Panc1 (cell line): Measurements from ENCODE around the gene CCDC15. TPM values are rescaled to one million over a fixed set of nuclear protein-coding genes. Genes with fewer than 3 reads are reported as not detected.

Source experiments
- ATAC-seq: fragments of 200-7000 bp; cut with Tn5 transposase; 2 replicates; pipeline ENCODE4 v1.9.1; 2020; ENCODE audit warnings: mild to moderate bottlenecking, moderate library complexity
- BruUV-seq: library from RNA; stranded (reverse); fragments of 400-500 nt; replicated peaks from 2 replicates; lab custom pipeline; 2021; lab: Mats Ljungman, UMichigan
- CTCF ChIA-PET: fragments of 300-600 bp; sonication (Branson Sonifier 250); formaldehyde crosslinking; loops from one replicate; lab custom pipeline; 2022; ENCODE audit warnings: antibody characterized with exemption; lab: Charles Lee
- POLR2A ChIA-PET: fragments of 300-600 bp; sonication (Branson Sonifier 250); formaldehyde crosslinking; loops from one replicate; lab custom pipeline; 2022; ENCODE audit warnings: antibody characterized with exemption; lab: Charles Lee
- DNase-seq: peaks from one replicate; pipeline ENCODE4 v3.0.0-alpha.2; 2010; ENCODE audit warnings: low read depth, low spot score
- H3K27ac ChIP-seq: 2 replicates; pipeline ENCODE4 v1.5.1; 2011; ENCODE audit warnings: mild to moderate bottlenecking, low read length, inconsistent platforms
- H3K27me3 ChIP-seq: fragments of 200-500 bp; sonication (Bioruptor generic); 2 replicates; pipeline ENCODE4 v1.6.0; 2014; ENCODE audit warnings: low read length, inconsistent platforms; ENCODE audit not compliant: control insufficient read depth, insufficient read depth
- H3K36me3 ChIP-seq: fragments of 200-500 bp; sonication (Bioruptor generic); 2 replicates; pipeline ENCODE4 v1.5.1; 2014; ENCODE audit warnings: inconsistent platforms, mild to moderate bottlenecking, low read length, moderate library complexity; ENCODE audit not compliant: control insufficient read depth, insufficient read depth
- H3K4me1 ChIP-seq: 2 replicates; pipeline ENCODE4 v1.5.1; 2011; ENCODE audit warnings: inconsistent platforms, mild to moderate bottlenecking, low read length, moderate library complexity; ENCODE audit not compliant: control insufficient read depth, insufficient read depth
- H3K4me3 ChIP-seq, 2 experiments: 2 replicates each; pipeline ENCODE4 v1.5.1; 2011 to 2012; ENCODE audit warnings: low read depth in 2 of 2, low read length in 2 of 2, mild to moderate bottlenecking in 2 of 2, inconsistent platforms in 1 of 2, moderate library complexity in 1 of 2
- H3K9me3 ChIP-seq: fragments of 200-500 bp; sonication (Bioruptor generic); 2 replicates; pipeline ENCODE4 v1.5.1; 2014; ENCODE audit warnings: low read depth, mild to moderate bottlenecking, inconsistent platforms, low read length, moderate library complexity; ENCODE audit not compliant: control insufficient read depth, insufficient read depth
- POLR2AphosphoS5 ChIP-seq: IDR thresholded peaks from 2 replicates; pipeline ENCODE4 v1.6.1; 2012; ENCODE audit warnings: mild to moderate bottlenecking, low read depth, low read length, moderate library complexity
- SIN3A ChIP-seq: IDR thresholded peaks from 2 replicates; pipeline ENCODE4 v1.6.1; 2012; ENCODE audit warnings: low read depth, mild to moderate bottlenecking, low read length, moderate library complexity, borderline replicate concordance; ENCODE audit not compliant: insufficient read depth
- TCF7L2 ChIP-seq: IDR thresholded peaks from 2 replicates; pipeline ENCODE4 v1.6.1; 2011; ENCODE audit warnings: mild to moderate bottlenecking, low read depth, low read length, inconsistent platforms
- in situ Hi-C: cut with HindIII; loops from 2 replicates; pipeline ENCODE4 v1.10.0; 2016; ENCODE audit warnings: low sequenced_read_pairs, low pct_unique_long_range_greater_than_20kb
- intact Hi-C: fragments of 100-400 bp; cut with micrococcal nuclease; formaldehyde crosslinking; loops from one replicate; pipeline ENCODE4 v1.10.0; 2022; ENCODE audit not compliant: unreplicated experiment
- total RNA-seq: library from RNA; stranded (reverse); gene quantifications from one replicate; pipeline ENCODE4 v1.2.1, GENCODE V29; 2021; ENCODE audit not compliant: unreplicated experiment
- TF ChIP-seq, protein P1 (sequence below): fragments of 450-650 bp; IDR thresholded peaks from 2 replicates; pipeline ENCODE4 v1.5.1; 2017; ENCODE audit warnings: mild to moderate bottlenecking
- TF ChIP-seq, protein P2 (sequence below), 2 experiments: IDR thresholded peaks; 2 replicates each; pipeline ENCODE4 v1.6.1; 2011 to 2012; ENCODE audit warnings: low read depth in 2 of 2, control low read depth in 1 of 2, low read length in 1 of 2, mild to moderate bottlenecking in 1 of 2, moderate library complexity in 1 of 2; ENCODE audit not compliant: insufficient read depth in 1 of 2

The CCDC15 gene
- total RNA-seq, 1 experiment from 2014 or later: 2.8 TPM

DNA sequence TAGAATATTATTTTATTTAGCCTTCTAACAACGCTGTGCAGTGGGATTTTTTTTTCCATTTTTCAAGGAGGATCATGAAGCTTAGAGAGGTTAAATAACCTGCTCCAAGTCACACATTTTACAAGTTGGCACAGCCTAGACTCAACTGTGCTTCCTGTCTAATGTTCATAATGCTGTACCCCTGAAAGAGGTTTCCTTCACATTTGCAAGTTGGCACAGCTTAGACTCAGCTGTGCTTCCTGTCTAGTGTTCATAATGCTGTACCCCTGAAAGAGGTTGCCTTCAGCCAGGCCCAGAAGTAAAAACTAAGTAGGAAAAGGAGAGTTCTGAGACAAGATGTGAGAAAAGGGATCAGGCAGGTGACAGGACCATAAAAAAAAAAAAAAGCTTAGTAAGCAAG is 10.3 kb upstream of the CCDC15 start:
- in situ Hi-C loops (no loop called here), intact Hi-C loops (no loop called here)
- Histone ChIP-seq H3K36me3 (no peaks in the 10 kb centered on the region), H3K4me3 (no peak overlapping the region), H3K27me3 (peaks cover 5% of the 10 kb centered on the region; the same call in 1 of the 2 replicates), H3K9me3 (no peaks in the 10 kb centered on the region), H3K4me1 (no peaks in the 10 kb centered on the region), H3K27ac (no peak overlapping the region)
- BruUV-seq: no TSS peak
- ATAC-seq (no peak), DNase-seq (no peak)
- CTCF ChIA-PET: no interaction called here
- TF ChIP-seq, protein P1, sequence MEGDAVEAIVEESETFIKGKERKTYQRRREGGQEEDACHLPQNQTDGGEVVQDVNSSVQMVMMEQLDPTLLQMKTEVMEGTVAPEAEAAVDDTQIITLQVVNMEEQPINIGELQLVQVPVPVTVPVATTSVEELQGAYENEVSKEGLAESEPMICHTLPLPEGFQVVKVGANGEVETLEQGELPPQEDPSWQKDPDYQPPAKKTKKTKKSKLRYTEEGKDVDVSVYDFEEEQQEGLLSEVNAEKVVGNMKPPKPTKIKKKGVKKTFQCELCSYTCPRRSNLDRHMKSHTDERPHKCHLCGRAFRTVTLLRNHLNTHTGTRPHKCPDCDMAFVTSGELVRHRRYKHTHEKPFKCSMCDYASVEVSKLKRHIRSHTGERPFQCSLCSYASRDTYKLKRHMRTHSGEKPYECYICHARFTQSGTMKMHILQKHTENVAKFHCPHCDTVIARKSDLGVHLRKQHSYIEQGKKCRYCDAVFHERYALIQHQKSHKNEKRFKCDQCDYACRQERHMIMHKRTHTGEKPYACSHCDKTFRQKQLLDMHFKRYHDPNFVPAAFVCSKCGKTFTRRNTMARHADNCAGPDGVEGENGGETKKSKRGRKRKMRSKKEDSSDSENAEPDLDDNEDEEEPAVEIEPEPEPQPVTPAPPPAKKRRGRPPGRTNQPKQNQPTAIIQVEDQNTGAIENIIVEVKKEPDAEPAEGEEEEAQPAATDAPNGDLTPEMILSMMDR: no peak
- TF ChIP-seq, protein P2, sequence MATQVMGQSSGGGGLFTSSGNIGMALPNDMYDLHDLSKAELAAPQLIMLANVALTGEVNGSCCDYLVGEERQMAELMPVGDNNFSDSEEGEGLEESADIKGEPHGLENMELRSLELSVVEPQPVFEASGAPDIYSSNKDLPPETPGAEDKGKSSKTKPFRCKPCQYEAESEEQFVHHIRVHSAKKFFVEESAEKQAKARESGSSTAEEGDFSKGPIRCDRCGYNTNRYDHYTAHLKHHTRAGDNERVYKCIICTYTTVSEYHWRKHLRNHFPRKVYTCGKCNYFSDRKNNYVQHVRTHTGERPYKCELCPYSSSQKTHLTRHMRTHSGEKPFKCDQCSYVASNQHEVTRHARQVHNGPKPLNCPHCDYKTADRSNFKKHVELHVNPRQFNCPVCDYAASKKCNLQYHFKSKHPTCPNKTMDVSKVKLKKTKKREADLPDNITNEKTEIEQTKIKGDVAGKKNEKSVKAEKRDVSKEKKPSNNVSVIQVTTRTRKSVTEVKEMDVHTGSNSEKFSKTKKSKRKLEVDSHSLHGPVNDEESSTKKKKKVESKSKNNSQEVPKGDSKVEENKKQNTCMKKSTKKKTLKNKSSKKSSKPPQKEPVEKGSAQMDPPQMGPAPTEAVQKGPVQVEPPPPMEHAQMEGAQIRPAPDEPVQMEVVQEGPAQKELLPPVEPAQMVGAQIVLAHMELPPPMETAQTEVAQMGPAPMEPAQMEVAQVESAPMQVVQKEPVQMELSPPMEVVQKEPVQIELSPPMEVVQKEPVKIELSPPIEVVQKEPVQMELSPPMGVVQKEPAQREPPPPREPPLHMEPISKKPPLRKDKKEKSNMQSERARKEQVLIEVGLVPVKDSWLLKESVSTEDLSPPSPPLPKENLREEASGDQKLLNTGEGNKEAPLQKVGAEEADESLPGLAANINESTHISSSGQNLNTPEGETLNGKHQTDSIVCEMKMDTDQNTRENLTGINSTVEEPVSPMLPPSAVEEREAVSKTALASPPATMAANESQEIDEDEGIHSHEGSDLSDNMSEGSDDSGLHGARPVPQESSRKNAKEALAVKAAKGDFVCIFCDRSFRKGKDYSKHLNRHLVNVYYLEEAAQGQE (IDR thresholded peaks at IDR 0.05; ENCODE audit: insufficient read depth in 1 of 2, low read depth in 2 of 2, low read length in 1 of 2): no peak
- TF ChIP-seq POLR2AphosphoS5 (no peak), SIN3A (no peak), TCF7L2 (no peak)
- POLR2A ChIA-PET: interaction anchor here (0.6 kb wide), 1 partner anchor 532 kb away, joined by 3 read pairs; no protein-coding TSS in a partner anchor

DNA sequence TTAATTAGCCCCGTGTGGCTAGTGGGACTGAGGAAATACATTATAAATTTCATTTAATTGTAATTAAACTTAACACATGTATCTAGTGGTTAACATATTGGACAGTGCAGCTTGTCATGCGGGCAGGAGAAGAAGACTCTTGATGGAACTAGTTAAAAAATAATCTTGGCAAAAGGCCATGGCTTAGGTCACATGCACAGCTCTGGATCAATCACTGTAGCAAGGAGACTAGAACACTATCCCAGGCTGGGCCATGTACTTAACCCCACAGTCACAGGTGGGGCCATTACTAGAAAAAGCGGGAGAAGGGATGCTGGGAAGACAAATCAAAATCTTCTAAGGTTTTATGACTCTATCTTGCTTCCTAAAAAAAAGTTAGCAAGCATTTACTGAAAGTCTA is 9.4 kb upstream of the CCDC15 start:
- POLR2A ChIA-PET: interaction anchor here (0.6 kb wide), 1 partner anchor 532 kb away, joined by 3 read pairs; no protein-coding TSS in a partner anchor
- Histone ChIP-seq H3K4me1 (no peaks in the 10 kb centered on the region), H3K9me3 (no peaks in the 10 kb centered on the region), H3K4me3 (no peak overlapping the region), H3K27me3 (peaks cover 6% of the 10 kb centered on the region; the same call in 1 of the 2 replicates), H3K27ac (no peak overlapping the region), H3K36me3 (no peaks in the 10 kb centered on the region)
- CTCF ChIA-PET: no interaction called here
- in situ Hi-C loops: no loop called here
- ATAC-seq (no peak), DNase-seq (no peak)
- TF ChIP-seq POLR2AphosphoS5 (no peak), SIN3A (no peak), TCF7L2 (no peak)
- TF ChIP-seq, protein P2 (IDR thresholded peaks at IDR 0.05; ENCODE audit: insufficient read depth in 1 of 2, low read depth in 2 of 2, low read length in 1 of 2): no peak
- TF ChIP-seq, protein P1: no peak
- no TSS peak for BruUV-seq
- intact Hi-C loops: no loop called here
